CD4-positive, alpha-beta memory T cell (primary cell): ENCODE data around the gene ZNF701. TPM values are rescaled to one million over a fixed set of nuclear protein-coding genes. Genes with fewer than 3 reads are reported as not detected.
A peak's percentile ranks its signal among the peaks of the same experiment; 100 is the strongest.

Experiments used
- CTCF ChIA-PET: fragments of 350-600 bp; sonication (Branson Sonifier 250); formaldehyde crosslinking; loops from one replicate; lab custom pipeline; 2021; ENCODE audit warnings: inconsistent platforms; ENCODE audit not compliant: partially characterized antibody; lab: Charles Lee
- POLR2A ChIA-PET: fragments of 350-600 bp; sonication (Branson Sonifier 250); formaldehyde crosslinking; loops from one replicate; lab custom pipeline; 2021; ENCODE audit not compliant: partially characterized antibody; lab: Charles Lee
- DNase-seq, 5 donors: peaks; one replicate each; pipeline versions ENCODE4 v3.0.0 to v3.0.0-alpha.2; 2020 to 2022; ENCODE audit warnings: mixed read lengths in 1 of 5
- H3K27ac ChIP-seq: one replicate; pipeline ENCODE4 v1.7.0; 2013; ENCODE audit warnings: low read depth, low read length
- H3K27me3 ChIP-seq: 2 replicates; pipeline ENCODE4 v1.7.0; 2013; ENCODE audit warnings: mild to moderate bottlenecking, low read length, moderate library complexity; ENCODE audit not compliant: insufficient read depth
- H3K36me3 ChIP-seq: 2 replicates; pipeline ENCODE4 v1.7.0; 2013; ENCODE audit warnings: mild to moderate bottlenecking, low read length, moderate library complexity; ENCODE audit not compliant: insufficient read depth
- H3K4me1 ChIP-seq: 2 replicates; pipeline ENCODE4 v1.7.0; 2013; ENCODE audit warnings: mild to moderate bottlenecking, low read length, moderate library complexity; ENCODE audit not compliant: insufficient read depth
- H3K4me3 ChIP-seq, 2 donors: one replicate each; pipeline ENCODE4 v1.7.0; 2013; ENCODE audit warnings: low read length in 2 of 2, mild to moderate bottlenecking in 1 of 2
- H3K9me3 ChIP-seq, 2 donors: one replicate each; pipeline ENCODE4 v1.7.0; 2013; ENCODE audit warnings: low read length in 2 of 2, control low read depth in 1 of 2; ENCODE audit not compliant: control insufficient read depth in 1 of 2
- H3K27ac Mint-ChIP-seq, 7 donors: one replicate each; pipeline ENCODE4 v1.8.0; 2020 to 2021; ENCODE audit warnings: mixed read lengths in 7 of 7, mild to moderate bottlenecking in 6 of 7, inconsistent platforms in 3 of 7, moderate library complexity in 3 of 7
- H3K27me3 Mint-ChIP-seq, 2 donors: one replicate each; pipeline ENCODE4 v1.8.0; 2020 to 2021; ENCODE audit warnings: mixed read lengths in 2 of 2
- H3K36me3 Mint-ChIP-seq, 2 donors: one replicate each; pipeline ENCODE4 v1.8.0; 2020 to 2021; ENCODE audit warnings: mixed read lengths in 2 of 2, inconsistent platforms in 1 of 2, mild to moderate bottlenecking in 1 of 2
- H3K4me1 Mint-ChIP-seq, 4 donors: one replicate each; pipeline ENCODE4 v1.8.0; 2020 to 2021; ENCODE audit warnings: mixed read lengths in 4 of 4, mild to moderate bottlenecking in 1 of 4
- H3K4me3 Mint-ChIP-seq, 8 donors: one replicate each; pipeline ENCODE4 v1.8.0; 2020 to 2021; ENCODE audit warnings: mixed read lengths in 8 of 8, mild to moderate bottlenecking in 7 of 8, moderate library complexity in 6 of 8, inconsistent platforms in 3 of 8
- H3K9me3 Mint-ChIP-seq, 8 donors: one replicate each; pipeline ENCODE4 v1.8.0; 2020 to 2021; ENCODE audit warnings: mixed read lengths in 8 of 8, mild to moderate bottlenecking in 5 of 8, inconsistent platforms in 3 of 8, moderate library complexity in 1 of 8
- intact Hi-C: fragments of 100-400 bp; cut with micrococcal nuclease; formaldehyde crosslinking; loops from one replicate; pipeline ENCODE4 v1.15.1; 2023
- polyA plus RNA-seq, 2 donors: library from polyadenylated mRNA; unstranded; fragments of 300-500 nt; fragmentation: Illumina TruSeq; gene quantifications; one replicate each; pipeline ENCODE4 v1.2.3, GENCODE V29; 2021
- total RNA-seq, 2 experiments: library from RNA; stranded (reverse); gene quantifications; one replicate each; pipeline ENCODE4 v1.2.3, GENCODE V29; 2021

Gene ZNF701
- total RNA-seq (10 to 100 TPM; 51.1 to 51.7 TPM), polyA plus RNA-seq (10 to 100 TPM; 10.7 to 21.0 TPM)

DNA sequence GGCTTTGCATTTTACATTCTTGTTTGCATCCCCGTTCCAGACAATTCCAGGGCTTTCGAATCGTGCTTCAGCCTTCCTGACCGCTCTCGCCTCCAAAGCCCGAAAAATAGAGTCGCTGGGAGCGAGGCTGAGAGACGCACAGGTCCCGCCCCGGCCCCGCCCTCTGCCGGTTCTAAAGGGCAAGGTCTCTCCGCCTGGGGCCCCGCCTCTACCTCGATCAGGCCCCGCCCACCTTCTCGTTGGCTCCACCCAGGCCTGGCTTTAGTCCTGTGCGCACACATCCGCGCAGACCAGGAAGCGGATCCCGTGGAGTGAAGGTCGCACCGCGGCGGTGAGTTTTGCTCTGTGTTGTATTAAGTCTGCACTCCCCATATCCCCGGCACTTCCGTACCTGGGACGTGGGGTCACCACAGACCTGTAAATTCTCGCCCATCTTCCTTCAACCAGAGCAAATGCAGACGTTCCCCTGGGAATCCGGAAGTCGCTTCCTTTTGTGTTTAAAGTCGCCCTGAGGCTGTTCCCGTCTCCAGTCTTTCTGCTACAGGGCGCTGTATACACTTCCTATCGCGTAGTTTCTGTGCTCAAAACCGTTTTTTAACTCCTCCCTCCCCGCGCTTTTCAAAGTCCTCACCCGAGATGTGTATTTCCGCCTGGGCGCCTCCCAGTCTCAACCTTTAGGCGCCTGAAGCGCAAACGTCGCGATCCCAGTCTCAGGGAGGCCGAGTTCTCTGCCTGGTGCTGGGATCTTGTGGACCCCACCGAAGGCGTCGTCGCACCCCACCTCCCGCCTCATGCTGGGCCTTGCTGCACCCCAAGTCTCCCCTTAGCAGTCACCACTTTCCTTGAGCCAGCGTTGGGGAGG is at the start of gene ZNF701:
Gene ZNF701, plus strand, starts transcription at position 288 of the 862 bp plus-strand sequence. CDS start 3,861 bp downstream, outside the sequence.
- H3K27ac Mint-ChIP-seq = peak within 1 kb of the TSS; percentile 83 to 99 (median 97)
- intact Hi-C loops = loop anchor here (1.0 kb wide), 8 partner anchors 31 to 301 kb away; partner anchors contain the start of genes ZNF480, ZNF528, ZNF611 and ZNF766
- no peaks in the 10 kb centered on the region for H3K27me3 Mint-ChIP-seq
- peaks cover 0 to 10% of the 10 kb centered on the region in 2 donors for H3K9me3 ChIP-seq
- peak within 1 kb of the TSS; percentile 67 for H3K27ac ChIP-seq
- peaks cover 27% of the 10 kb centered on the region for H3K36me3 ChIP-seq
- H3K4me1 ChIP-seq = peaks cover 16% of the 10 kb centered on the region
- peaks cover 49 to 56% of the 10 kb centered on the region in 2 donors for H3K36me3 Mint-ChIP-seq
- peaks cover 16 to 41% (median 34%) of the 10 kb centered on the region in 4 donors for H3K4me1 Mint-ChIP-seq
- H3K9me3 Mint-ChIP-seq = peaks cover 2 to 46% (median 30%) of the 10 kb centered on the region in 8 donors
- peak within 1 kb of the TSS; percentile 91 to 98 (median 96) for H3K4me3 Mint-ChIP-seq
- ChIA-PET CTCF (no interaction called here), POLR2A (interaction anchor here (1.2 kb wide), 1 partner anchor 393 kb away, joined by 3 read pairs; no protein-coding TSS in a partner anchor)
- H3K27me3 ChIP-seq = no peaks in the 10 kb centered on the region
- peak within 1 kb of the TSS; percentile 89 to 96 for H3K4me3 ChIP-seq
- peak; percentile 95 to 96 (median 95) for DNase-seq

DNA sequence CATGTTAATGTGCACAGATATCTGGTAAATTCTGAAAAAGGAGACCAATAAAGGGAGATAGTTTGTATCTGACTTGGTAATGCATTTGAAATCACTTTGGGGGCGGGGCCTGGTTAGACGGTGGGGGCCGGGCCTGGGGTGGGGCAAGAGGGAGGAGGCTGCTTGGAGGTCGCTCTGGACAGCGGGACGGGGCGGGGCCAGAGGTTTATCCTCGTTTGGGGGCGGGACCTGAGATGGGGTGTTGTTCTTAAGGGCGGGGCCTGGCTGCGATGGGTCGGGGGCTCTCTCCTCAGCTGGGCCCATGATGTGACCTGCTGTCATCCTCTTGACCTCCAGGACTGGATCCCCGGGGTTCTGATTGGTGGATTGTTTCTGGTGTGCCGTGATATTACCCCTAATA is 47.5 kb upstream of the ZNF701 start:
- POLR2A ChIA-PET = no interaction called here
- Mint-ChIP-seq H3K27ac (peak overlapping the region in 1 of 7 donors; percentile 52), H3K4me1 (peaks cover 2 to 10% (median 5%) of the 10 kb centered on the region in 4 donors), H3K36me3 (peaks cover 3 to 10% of the 10 kb centered on the region in 2 donors), H3K4me3 (peak overlapping the region in 1 of 8 donors; percentile 29), H3K9me3 (peaks cover 0 to 59% (median 40%) of the 10 kb centered on the region in 8 donors), H3K27me3 (peaks cover 2 to 8% of the 10 kb centered on the region in 2 donors)
- peaks cover 4% of the 10 kb centered on the region for H3K4me1 ChIP-seq
- DNase-seq = no peak
- no peaks in the 10 kb centered on the region for H3K27me3 ChIP-seq
- CTCF ChIA-PET = no interaction called here
- no peaks in the 10 kb centered on the region for H3K36me3 ChIP-seq
- no peak overlapping the region for H3K27ac ChIP-seq
- intact Hi-C loops = no loop called here
- H3K9me3 ChIP-seq = no peaks in the 10 kb centered on the region
- no peak overlapping the region for H3K4me3 ChIP-seq

DNA sequence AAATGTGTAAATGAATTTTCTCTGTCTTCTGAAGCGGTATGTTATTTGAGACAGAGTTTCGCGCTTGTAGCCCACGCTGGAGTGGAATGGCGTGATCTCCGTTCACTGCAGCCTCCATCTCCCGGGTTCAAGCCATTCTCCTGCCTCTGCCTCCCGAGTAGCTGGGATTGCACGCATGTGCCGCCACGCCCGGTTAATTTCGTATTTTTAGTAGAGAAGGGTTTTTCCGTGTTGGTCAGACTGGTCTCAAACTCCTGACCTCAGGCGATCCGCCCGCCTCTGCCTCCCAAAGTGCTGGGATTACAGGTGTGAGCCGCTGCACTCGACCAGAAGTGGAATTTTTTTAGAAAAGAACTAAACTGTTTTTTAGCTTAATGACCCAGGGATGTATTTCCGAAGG is 46.0 kb upstream of the ZNF701 start:
- Histone ChIP-seq H3K27me3 (no peaks in the 10 kb centered on the region), H3K4me1 (peaks cover 17% of the 10 kb centered on the region), H3K9me3 (no peaks in the 10 kb centered on the region), H3K27ac (no peak overlapping the region), H3K4me3 (no peak overlapping the region), H3K36me3 (no peaks in the 10 kb centered on the region)
- H3K27ac Mint-ChIP-seq = no peak overlapping the region
- no peak for DNase-seq
- H3K27me3 Mint-ChIP-seq = peaks cover 0 to 4% of the 10 kb centered on the region in 2 donors
- H3K4me1 Mint-ChIP-seq = peaks cover 12 to 26% (median 16%) of the 10 kb centered on the region in 4 donors
- H3K9me3 Mint-ChIP-seq = peaks cover 0 to 45% (median 32%) of the 10 kb centered on the region in 8 donors
- H3K36me3 Mint-ChIP-seq = peaks cover 10 to 18% of the 10 kb centered on the region in 2 donors
- intact Hi-C loops = no loop called here
- H3K4me3 Mint-ChIP-seq = no peak overlapping the region
- ChIA-PET CTCF (no interaction called here), POLR2A (no interaction called here)

DNA sequence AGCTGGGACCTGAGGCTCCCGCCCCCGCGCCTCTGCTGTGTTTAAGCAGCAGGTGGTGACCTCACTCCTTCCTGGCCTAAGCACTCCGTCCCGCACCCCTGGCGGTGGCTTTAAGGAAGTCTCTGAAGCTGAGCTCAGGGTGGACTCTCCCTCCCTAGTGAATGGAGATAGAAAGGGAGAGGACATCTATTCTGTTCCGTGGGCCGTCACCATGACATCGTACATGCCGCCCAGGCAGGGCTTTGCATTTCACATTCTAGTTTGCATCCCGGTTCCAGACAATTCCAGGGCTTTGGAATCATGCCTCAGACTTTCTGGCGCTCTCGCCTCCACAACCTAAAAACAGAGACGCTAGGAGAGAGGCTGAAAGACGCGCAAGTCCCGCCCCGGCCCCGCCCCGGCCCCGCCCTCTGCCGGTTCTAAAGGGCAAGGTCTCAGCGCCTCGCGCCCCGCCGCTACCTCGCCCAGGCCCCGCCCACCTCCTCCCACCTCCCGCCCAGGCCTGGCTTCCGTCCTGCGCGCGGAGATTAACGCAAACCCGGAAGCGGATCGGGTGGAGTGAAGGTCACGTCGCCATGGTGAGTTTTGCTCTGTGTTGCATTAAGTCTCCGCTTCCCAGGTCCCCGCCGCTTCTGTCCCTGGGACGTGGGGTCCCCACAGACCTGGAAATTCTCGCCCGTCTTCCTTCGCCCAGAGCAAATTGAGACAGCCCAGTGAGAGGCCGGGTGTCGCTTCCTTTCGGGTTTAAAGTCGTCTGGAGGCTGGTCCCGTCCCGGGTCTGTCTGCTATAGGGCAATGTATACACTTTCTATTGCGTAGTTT is 42.7 kb upstream of the ZNF701 start, which contains the start of gene ZNF808:
Gene ZNF808, plus strand, starts transcription at position 535 of the 822 bp plus-strand sequence. CDS start 15,617 bp downstream, outside the sequence.
- Histone ChIP-seq H3K27me3 (no peaks in the 10 kb centered on the region), H3K9me3 (no peaks in the 10 kb centered on the region), H3K27ac (peak within 1 kb of the TSS; percentile 91), H3K36me3 (no peaks in the 10 kb centered on the region), H3K4me3 (peak within 1 kb of the TSS; percentile 78 to 98), H3K4me1 (peaks cover 19% of the 10 kb centered on the region)
- Mint-ChIP-seq H3K4me1 (peaks cover 18 to 36% (median 26%) of the 10 kb centered on the region in 4 donors), H3K27ac (peak within 1 kb of the TSS; percentile 94 to 99 (median 99)), H3K36me3 (peaks cover 9 to 21% of the 10 kb centered on the region in 2 donors), H3K9me3 (peaks cover 0 to 17% (median 11%) of the 10 kb centered on the region in 8 donors), H3K27me3 (peaks cover 0 to 1% of the 10 kb centered on the region in 2 donors), H3K4me3 (peak within 1 kb of the TSS; percentile 96 to 100 (median 99))
- intact Hi-C loops = loop anchor here (1.0 to 5.0 kb wide), 10 partner anchors 8 to 632 kb away; partner anchors contain the start of genes ZNF347, ZNF528, ZNF611 and ZNF701
- ChIA-PET POLR2A (interaction anchor here (0.6 to 1.3 kb wide), 8 partner anchors 9 to 515 kb away, joined by 3 to 6 read pairs (median 3); partner anchors contain the start of gene ZNF880), CTCF (interaction anchor here (0.7 to 1.1 kb wide), 2 partner anchors 39 to 111 kb away, joined by 3 read pairs; no protein-coding TSS in a partner anchor)
- DNase-seq = peak; percentile 91 to 97 (median 91)

DNA sequence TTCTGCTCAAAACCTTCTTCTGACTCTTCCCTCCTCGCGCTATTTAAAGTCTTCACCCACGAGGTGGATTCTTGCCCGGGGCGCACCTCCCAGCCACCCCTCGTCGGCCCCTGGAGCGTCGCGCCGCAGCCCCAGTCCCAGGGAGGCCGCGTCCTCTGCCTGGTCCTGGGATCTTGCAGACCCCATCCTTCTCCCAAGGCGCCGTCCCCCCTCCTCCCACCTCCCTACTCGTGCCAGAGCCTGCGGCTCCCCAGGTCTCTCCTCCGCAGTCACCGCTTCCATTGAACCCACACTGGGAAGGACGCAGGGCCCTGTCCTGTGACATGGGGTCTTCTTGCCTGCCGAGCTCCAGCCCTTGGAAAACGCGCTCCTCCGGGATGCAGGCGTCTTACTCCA is 42.1 kb upstream of the ZNF701 start:
- Mint-ChIP-seq H3K36me3 (peaks cover 11 to 24% of the 10 kb centered on the region in 2 donors), H3K4me3 (peak overlapping the region; percentile 96 to 100 (median 99)), H3K27me3 (peaks cover 0 to 1% of the 10 kb centered on the region in 2 donors), H3K9me3 (peaks cover 0 to 10% (median 6%) of the 10 kb centered on the region in 8 donors), H3K4me1 (peaks cover 18 to 36% (median 26%) of the 10 kb centered on the region in 4 donors), H3K27ac (peak overlapping the region; percentile 94 to 99 (median 99))
- H3K4me1 ChIP-seq = peaks cover 19% of the 10 kb centered on the region
- H3K36me3 ChIP-seq = no peaks in the 10 kb centered on the region
- no peaks in the 10 kb centered on the region for H3K27me3 ChIP-seq
- POLR2A ChIA-PET = no interaction called here
- CTCF ChIA-PET = no interaction called here
- intact Hi-C loops = loop anchor here (1.0 to 5.0 kb wide), 10 partner anchors 7 to 631 kb away; partner anchors contain the start of genes ZNF347, ZNF528, ZNF611 and ZNF701
- H3K27ac ChIP-seq = peak overlapping the region; percentile 91
- H3K4me3 ChIP-seq = peak overlapping the region; percentile 78 to 98
- H3K9me3 ChIP-seq = no peaks in the 10 kb centered on the region
- DNase-seq = no peak

DNA sequence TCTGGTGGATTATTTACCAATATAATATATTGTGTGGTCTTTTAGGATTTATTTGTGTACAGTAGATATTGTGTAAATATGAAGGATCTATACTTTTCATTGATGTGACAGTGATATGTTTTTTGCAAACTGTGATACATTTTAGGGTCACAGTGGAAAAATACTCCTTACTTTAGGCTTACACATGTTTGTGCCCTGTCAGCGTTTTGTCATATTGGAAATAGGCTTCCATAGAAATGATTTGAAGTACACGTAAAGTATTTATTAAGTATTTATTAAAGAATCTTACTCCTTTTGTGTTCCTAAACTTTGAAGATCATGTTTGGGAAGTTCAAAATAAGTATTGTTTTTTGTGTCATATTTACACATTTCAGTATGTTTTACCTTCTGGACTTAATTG is 37.6 kb upstream of the ZNF701 start:
- Histone ChIP-seq H3K4me1 (peaks cover 26% of the 10 kb centered on the region), H3K36me3 (no peaks in the 10 kb centered on the region), H3K27me3 (no peaks in the 10 kb centered on the region), H3K27ac (no peak overlapping the region), H3K9me3 (no peaks in the 10 kb centered on the region), H3K4me3 (no peak overlapping the region)
- CTCF ChIA-PET = no interaction called here
- Mint-ChIP-seq H3K27me3 (no peaks in the 10 kb centered on the region), H3K9me3 (peaks cover 0 to 6% (median 0%) of the 10 kb centered on the region in 8 donors), H3K36me3 (peaks cover 14 to 29% of the 10 kb centered on the region in 2 donors), H3K27ac (peak overlapping the region in 1 of 7 donors; percentile 47), H3K4me1 (peaks cover 24 to 59% (median 36%) of the 10 kb centered on the region in 4 donors), H3K4me3 (no peak overlapping the region)
- intact Hi-C loops = no loop called here
- DNase-seq = no peak
- POLR2A ChIA-PET = no interaction called here
